Gastroesophageal sphincter (tissue), 3 donors: ENCODE data around the gene AP1G2.

ENCODE experiments used
- POLR2AphosphoS5 ChIP-seq: sonication (generic); formaldehyde crosslinking; IDR thresholded peaks from one replicate; pipeline ENCODE4 v1.6.1; 2017; ENCODE audit warnings: antibody characterized with exemption
- TF ChIP-seq, protein P1 (sequence below), 4 experiments: fragments of 200-600 bp in 2 of 4; fragments of 450-650 bp in 2 of 4; sonication (generic) in 1 of 4; IDR thresholded peaks; one replicate each; pipeline ENCODE4 v1.5.1; 2017 to 2019; ENCODE audit warnings: antibody characterized with exemption in 4 of 4, mild to moderate bottlenecking in 2 of 4, moderate library complexity in 2 of 4

DNA sequence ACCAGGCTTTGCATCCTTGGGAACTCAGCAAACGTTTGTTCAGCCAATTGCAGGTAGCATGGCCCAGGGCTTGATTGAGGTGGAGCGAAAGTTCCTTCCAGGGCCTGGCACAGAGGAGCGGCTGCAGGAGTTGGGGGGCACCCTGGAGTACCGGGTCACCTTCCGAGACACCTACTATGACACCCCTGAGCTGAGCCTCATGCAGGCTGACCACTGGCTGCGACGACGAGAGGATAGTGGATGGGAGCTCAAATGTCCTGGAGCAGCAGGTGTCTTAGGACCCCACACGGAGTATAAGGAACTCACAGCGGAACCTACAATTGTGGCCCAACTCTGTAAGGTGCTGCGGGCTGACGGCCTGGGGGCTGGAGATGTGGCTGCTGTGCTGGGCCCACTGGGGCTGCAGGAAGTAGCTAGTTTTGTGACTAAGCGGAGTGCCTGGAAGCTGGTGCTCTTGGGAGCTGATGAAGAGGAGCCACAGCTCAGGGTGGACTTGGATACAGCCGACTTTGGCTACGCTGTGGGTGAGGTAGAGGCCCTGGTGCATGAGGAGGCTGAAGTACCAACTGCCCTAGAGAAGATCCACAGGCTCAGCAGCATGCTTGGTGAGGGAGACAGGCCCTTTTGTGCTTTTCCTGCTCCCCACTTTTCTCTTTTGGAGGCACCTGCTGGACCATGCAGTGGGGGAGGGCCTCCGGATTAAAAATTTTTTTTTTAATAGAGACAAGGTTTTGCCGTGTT is 10.7 kb downstream of the AP1G2 start:
- TF ChIP-seq, protein P1, sequence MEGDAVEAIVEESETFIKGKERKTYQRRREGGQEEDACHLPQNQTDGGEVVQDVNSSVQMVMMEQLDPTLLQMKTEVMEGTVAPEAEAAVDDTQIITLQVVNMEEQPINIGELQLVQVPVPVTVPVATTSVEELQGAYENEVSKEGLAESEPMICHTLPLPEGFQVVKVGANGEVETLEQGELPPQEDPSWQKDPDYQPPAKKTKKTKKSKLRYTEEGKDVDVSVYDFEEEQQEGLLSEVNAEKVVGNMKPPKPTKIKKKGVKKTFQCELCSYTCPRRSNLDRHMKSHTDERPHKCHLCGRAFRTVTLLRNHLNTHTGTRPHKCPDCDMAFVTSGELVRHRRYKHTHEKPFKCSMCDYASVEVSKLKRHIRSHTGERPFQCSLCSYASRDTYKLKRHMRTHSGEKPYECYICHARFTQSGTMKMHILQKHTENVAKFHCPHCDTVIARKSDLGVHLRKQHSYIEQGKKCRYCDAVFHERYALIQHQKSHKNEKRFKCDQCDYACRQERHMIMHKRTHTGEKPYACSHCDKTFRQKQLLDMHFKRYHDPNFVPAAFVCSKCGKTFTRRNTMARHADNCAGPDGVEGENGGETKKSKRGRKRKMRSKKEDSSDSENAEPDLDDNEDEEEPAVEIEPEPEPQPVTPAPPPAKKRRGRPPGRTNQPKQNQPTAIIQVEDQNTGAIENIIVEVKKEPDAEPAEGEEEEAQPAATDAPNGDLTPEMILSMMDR (IDR thresholded peaks at IDR 0.05) = no peak
- TF ChIP-seq POLR2AphosphoS5 = no peak
